Mucosa of descending colon (tissue), 3 donors: ENCODE results near the gene ENAH. TPM values are rescaled to one million over a fixed set of nuclear protein-coding genes. Genes with fewer than 3 reads are reported as not detected.
"Not testable (repeated sequence)": the region's sequence is repeated elsewhere in the genome, so short reads cannot be mapped to it uniquely, and the experiment has no call there.

Experiments used
- ATAC-seq: fragments of 200-7000 bp; cut with Tn5 transposase; one replicate; pipeline ENCODE4 v1.9.1; 2020; ENCODE audit warnings: mild to moderate bottlenecking, moderate library complexity
- DNase-seq, 3 donors: peaks; one replicate each; pipeline ENCODE4 v3.0.0-alpha.2; 2020
- H3K36me3 ChIP-seq: fragments of 200-600 bp; one replicate; pipeline ENCODE4 v1.8.0; 2021; ENCODE audit warnings: low read depth, mild to moderate bottlenecking
- H3K4me1 ChIP-seq: fragments of 200-600 bp; one replicate; pipeline ENCODE4 v1.8.0; 2021; ENCODE audit warnings: low read depth, mild to moderate bottlenecking
- H3K4me3 ChIP-seq: fragments of 200-600 bp; one replicate; pipeline ENCODE4 v1.8.0; 2021; ENCODE audit warnings: mild to moderate bottlenecking
- H3K9me3 ChIP-seq: fragments of 200-600 bp; one replicate; pipeline ENCODE4 v1.8.0; 2021; ENCODE audit warnings: mild to moderate bottlenecking
- CTCF ChIP-seq: fragments of 200-600 bp; IDR thresholded peaks from one replicate; pipeline ENCODE4 v1.8.0; 2022; ENCODE audit warnings: antibody characterized with exemption, mild to moderate bottlenecking
- intact Hi-C, 2 donors: fragments of 100-400 bp; cut with DNase I in 1 of 2; cut with micrococcal nuclease in 1 of 2; formaldehyde crosslinking; loops; one replicate each; pipeline versions ENCODE4 v1.11.0 to v1.11.1; 2022; cut with DNase I, micrococcal nuclease
- total RNA-seq, 3 donors: library from RNA; stranded (reverse); fragmentation: NEBNext Ultra II Directional in 2 of 3; extraction: Animal tissue kit (Norgen Biotek cat#: 25700) in 2 of 3; gene quantifications; one replicate each; pipeline versions ENCODE4 v1.2.1 to v1.2.4, GENCODE V29; 2021 to 2023
- donor health status: DM: no; HTN: no; CAD: no; lungs with moderate emphysema.
- donor health status: DM: no; HTN: no; CAD: no.
- donor health status: DM: no; HTN: yes; CAD: no.

Gene ENAH
- total RNA-seq, 3 donors from 2014 or later = 17.6 to 130 (median 41.3) TPM

- Histone ChIP-seq H3K4me3 (no peak overlapping the region), H3K36me3 (no peaks in the 10 kb centered on the region), H3K4me1 (no peaks in the 10 kb centered on the region), H3K9me3 (no peaks in the 10 kb centered on the region)
- no peak for ATAC-seq
- no peak for TF ChIP-seq CTCF
- intact Hi-C loops = no loop called here
- no peak for DNase-seq
Observed at GRCh38 chr1:225627304-225627947, 25.5 kb downstream of the ENAH start.

- H3K36me3 ChIP-seq = no peaks in the 10 kb centered on the region
- ATAC-seq (no peak), DNase-seq (no peak)
- no peak overlapping the region for H3K4me3 ChIP-seq
- TF ChIP-seq CTCF = no peak
- intact Hi-C loops = no loop called here
- H3K9me3 ChIP-seq = no peaks in the 10 kb centered on the region
- H3K4me1 ChIP-seq = no peaks in the 10 kb centered on the region
Observed at GRCh38 chr1:225626698-225627097, 26.2 kb downstream of the ENAH start.

- no peak for TF ChIP-seq CTCF
- no peaks in the 10 kb centered on the region for H3K4me1 ChIP-seq
- H3K9me3 ChIP-seq = no peaks in the 10 kb centered on the region
- intact Hi-C loops = no loop called here
- no peak overlapping the region for H3K4me3 ChIP-seq
- DNase-seq (no peak), ATAC-seq (no peak)
- no peaks in the 10 kb centered on the region for H3K36me3 ChIP-seq
Observed at GRCh38 chr1:225617956-225618355, 35.0 kb downstream of the ENAH start.

- no peak for DNase-seq
- no peak for TF ChIP-seq CTCF
- Histone ChIP-seq H3K4me1 (no peaks in the 10 kb centered on the region), H3K36me3 (no peaks in the 10 kb centered on the region), H3K4me3 (no peak overlapping the region), H3K9me3 (no peaks in the 10 kb centered on the region)
- intact Hi-C loops = no loop called here
- ATAC-seq = peak; percentile 45
Observed at GRCh38 chr1:225617479-225617878, 35.4 kb downstream of the ENAH start.

GRCh38 chr1:225615403-225615790 is 37.5 kb downstream of the ENAH start:
- ATAC-seq, H3K4me3 ChIP-seq, H3K9me3 ChIP-seq, H3K4me1 ChIP-seq, intact Hi-C loops, H3K36me3 ChIP-seq, DNase-seq: not testable (repeated sequence)

- no peak for TF ChIP-seq CTCF
- Histone ChIP-seq H3K4me1 (no peaks in the 10 kb centered on the region), H3K4me3 (no peak overlapping the region), H3K9me3 (no peaks in the 10 kb centered on the region), H3K36me3 (no peaks in the 10 kb centered on the region)
- no peak for ATAC-seq
- intact Hi-C loops = no loop called here
- DNase-seq = no peak
Observed at GRCh38 chr1:225613006-225613405, 39.9 kb downstream of the ENAH start.
